H9 (cell line): ENCODE measurements around the gene UMPS. TPM values are rescaled to one million over a fixed set of nuclear protein-coding genes. Genes with fewer than 3 reads are reported as not detected.

Experiments used
- DNase-seq: peaks from one replicate; pipeline ENCODE4 v3.0.0-alpha.2; 2017
- H2AFZ ChIP-seq: one replicate; pipeline ENCODE4 v1.6.1; 2013; ENCODE audit warnings: mild to moderate bottlenecking, low read length, control low read depth, moderate library complexity
- H2AK5ac ChIP-seq: 2 replicates; pipeline ENCODE4 v1.6.1; 2013; ENCODE audit warnings: low read length, control low read depth, mixed read lengths; ENCODE audit not compliant: insufficient read length
- H2BK120ac ChIP-seq: one replicate; pipeline ENCODE4 v1.6.1; 2013; ENCODE audit warnings: low read depth, mild to moderate bottlenecking, low read length, control low read depth, inconsistent platforms; ENCODE audit not compliant: poor library complexity, severe bottlenecking
- H2BK12ac ChIP-seq: 2 replicates; pipeline ENCODE4 v1.6.1; 2013; ENCODE audit warnings: low read length, control low read depth, mixed read lengths, low read depth; ENCODE audit not compliant: insufficient read length
- H2BK15ac ChIP-seq: 2 replicates; pipeline ENCODE4 v1.6.1; 2013; ENCODE audit warnings: low read depth, low read length, control low read depth
- H2BK20ac ChIP-seq: one replicate; pipeline ENCODE4 v1.6.1; 2013; ENCODE audit warnings: low read depth, mild to moderate bottlenecking, low read length, control low read depth, inconsistent platforms; ENCODE audit not compliant: poor library complexity, severe bottlenecking
- H2BK5ac ChIP-seq: 2 replicates; pipeline ENCODE4 v1.6.1; 2013; ENCODE audit warnings: low read length, control low read depth, mixed read lengths; ENCODE audit not compliant: insufficient read length
- H3K14ac ChIP-seq: 2 replicates; pipeline ENCODE4 v1.6.1; 2013; ENCODE audit warnings: low read length, control low read depth; ENCODE audit not compliant: insufficient read depth
- H3K18ac ChIP-seq: 2 replicates; pipeline ENCODE4 v1.6.1; 2013; ENCODE audit warnings: low read depth, mild to moderate bottlenecking, mixed read lengths, low read length, control low read depth; ENCODE audit not compliant: insufficient read length
- H3K23ac ChIP-seq: 2 replicates; pipeline ENCODE4 v1.6.1; 2013; ENCODE audit warnings: low read length, control low read depth, mixed read lengths, low read depth; ENCODE audit not compliant: insufficient read length
- H3K23me2 ChIP-seq: 2 replicates; pipeline ENCODE4 v1.6.1; 2013; ENCODE audit warnings: low read depth, mild to moderate bottlenecking, mixed read lengths, low read length, control low read depth; ENCODE audit not compliant: insufficient read length, poor library complexity, severe bottlenecking
- H3K27ac ChIP-seq: 2 replicates; pipeline ENCODE4 v1.5.1; 2013; ENCODE audit warnings: low read length, control low read depth, mixed read lengths, low read depth; ENCODE audit not compliant: insufficient read length
- H3K27me3 ChIP-seq: 2 replicates; pipeline ENCODE4 v1.6.1; 2013; ENCODE audit warnings: low read length, control low read depth, inconsistent platforms; ENCODE audit not compliant: insufficient read depth
- H3K4ac ChIP-seq: 2 replicates; pipeline ENCODE4 v1.6.1; 2013; ENCODE audit warnings: low read depth, mild to moderate bottlenecking, control low read depth, inconsistent platforms, low read length, moderate library complexity
- H3K4me1 ChIP-seq: 2 replicates; pipeline ENCODE4 v1.6.1; 2013; ENCODE audit warnings: low read length, control low read depth, inconsistent platforms; ENCODE audit not compliant: insufficient read depth
- H3K4me2 ChIP-seq: 2 replicates; pipeline ENCODE4 v1.6.1; 2013; ENCODE audit warnings: low read length, control low read depth, mixed read lengths; ENCODE audit not compliant: insufficient read length, insufficient read depth
- H3K56ac ChIP-seq: 2 replicates; pipeline ENCODE4 v1.6.1; 2013; ENCODE audit warnings: low read depth, mild to moderate bottlenecking, mixed read lengths, low read length, control low read depth; ENCODE audit not compliant: insufficient read length
- H3K79me1 ChIP-seq: 2 replicates; pipeline ENCODE4 v1.6.1; 2013; ENCODE audit warnings: low read depth, mild to moderate bottlenecking, moderate library complexity, low read length, control low read depth, inconsistent platforms; ENCODE audit not compliant: insufficient read depth, poor library complexity, severe bottlenecking
- H3K79me2 ChIP-seq: 2 replicates; pipeline ENCODE4 v1.6.1; 2013; ENCODE audit warnings: low read length, control low read depth, inconsistent platforms; ENCODE audit not compliant: insufficient read depth
- H3K9ac ChIP-seq: 2 replicates; pipeline ENCODE4 v1.6.1; 2013; ENCODE audit warnings: low read length, control low read depth, mixed read lengths; ENCODE audit not compliant: insufficient read length; ENCODE audit errors: extremely low read depth
- H3K9me3 ChIP-seq: one replicate; pipeline ENCODE4 v1.6.1; 2013; ENCODE audit warnings: low read depth, low read length, inconsistent platforms; ENCODE audit not compliant: control insufficient read depth
- H3T11ph ChIP-seq: one replicate; pipeline ENCODE4 v1.6.1; 2013; ENCODE audit warnings: mild to moderate bottlenecking, low read length, control low read depth, inconsistent platforms
- H4K20me1 ChIP-seq: one replicate; pipeline ENCODE4 v1.6.1; 2013; ENCODE audit not compliant: control insufficient read depth, insufficient read length, insufficient read depth
- H4K5ac ChIP-seq: 2 replicates; pipeline ENCODE4 v1.6.1; 2013; ENCODE audit warnings: low read depth, mild to moderate bottlenecking, mixed read lengths, low read length, control low read depth; ENCODE audit not compliant: insufficient read length
- H4K8ac ChIP-seq: replicated peaks from 2 replicates; pipeline ENCODE4 v1.6.1; 2013; ENCODE audit warnings: low read length, control low read depth, mixed read lengths, low read depth; ENCODE audit not compliant: insufficient read length
- H4K91ac ChIP-seq: 2 replicates; pipeline ENCODE4 v1.6.1; 2013; ENCODE audit warnings: low read depth, mild to moderate bottlenecking, moderate library complexity, mixed read lengths, low read length, control low read depth; ENCODE audit not compliant: insufficient read length
- H3K27ac Mint-ChIP-seq, 3 experiments: 2 replicates in 2 of 3; 3 replicates in 1 of 3; pipeline ENCODE4 v1.8.0; 2020 to 2021; ENCODE audit warnings: mixed read lengths in 3 of 3, mild to moderate bottlenecking in 1 of 3, moderate library complexity in 1 of 3
- H3K27me3 Mint-ChIP-seq: 2 replicates; pipeline ENCODE4 v1.8.0; 2021; ENCODE audit warnings: low read depth, mild to moderate bottlenecking, moderate library complexity, mixed read lengths
- H3K36me3 Mint-ChIP-seq, 3 experiments: 2 replicates in 2 of 3; 3 replicates in 1 of 3; pipeline ENCODE4 v1.8.0; 2020 to 2021; ENCODE audit warnings: low read depth in 3 of 3, mixed read lengths in 3 of 3; ENCODE audit not compliant: insufficient read depth in 1 of 3
- H3K4me1 Mint-ChIP-seq, 2 experiments: 2 replicates each; pipeline ENCODE4 v1.8.0; 2020; ENCODE audit warnings: mixed read lengths in 2 of 2
- H3K4me3 Mint-ChIP-seq, 2 experiments: 2 replicates in 1 of 2; 3 replicates in 1 of 2; pipeline ENCODE4 v1.8.0; 2020 to 2021; ENCODE audit warnings: mild to moderate bottlenecking in 2 of 2, mixed read lengths in 2 of 2, moderate library complexity in 1 of 2
- H3K9me3 Mint-ChIP-seq, 2 experiments: 2 replicates in 1 of 2; 3 replicates in 1 of 2; pipeline ENCODE4 v1.8.0; 2020; ENCODE audit warnings: mild to moderate bottlenecking in 2 of 2, mixed read lengths in 2 of 2, moderate library complexity in 1 of 2
- CTCF ChIP-seq: fragments of 200-600 bp; sonication (generic); conservative IDR thresholded peaks from 3 replicates; pipeline ENCODE4 v1.8.0; 2021; ENCODE audit warnings: antibody characterized with exemption, mild to moderate bottlenecking
- WGBS: extraction: QIAGEN DNeasy Blood & Tissue Kit; methylation state at CpG from one replicate; pipeline ENCODE4 v1.1.7; 2013; ENCODE audit warnings: missing lambda C conversion rate, low lambda C conversion rate, mixed read lengths; ENCODE audit not compliant: insufficient read length; ENCODE audit errors: extremely low coverage; 5-methylcytosine and 5-hydroxymethylcytosine counted together
- total RNA-seq: library from RNA; stranded (reverse); gene quantifications from 2 replicates; pipeline ENCODE4 v1.2.1, GENCODE V29; 2021

Gene UMPS
- total RNA-seq, 1 experiment from 2014 or later, result 65.4 TPM

- Histone ChIP-seq H2BK120ac (no peak overlapping the region), H3K9ac (no peak overlapping the region), H4K5ac (no peak overlapping the region), H3K4ac (no peak overlapping the region), H3K27ac (no peak overlapping the region), H3K56ac (no peak overlapping the region), H2BK20ac (no peak overlapping the region), H4K91ac (no peak overlapping the region), H3K79me2 (no peaks in the 10 kb centered on the region), H2BK12ac (no peak overlapping the region), H3T11ph (no peak overlapping the region), H3K9me3 (no peaks in the 10 kb centered on the region), H3K23ac (no peak overlapping the region), H3K79me1 (no peaks in the 10 kb centered on the region), H3K27me3 (no peaks in the 10 kb centered on the region), H3K14ac (no peak overlapping the region), H3K4me1 (no peaks in the 10 kb centered on the region), H3K18ac (no peak overlapping the region), H4K8ac (no peak overlapping the region), H2AK5ac (no peak overlapping the region), H3K23me2 (no peaks in the 10 kb centered on the region), H2AFZ (no peak overlapping the region), H3K4me2 (no peak overlapping the region), H2BK5ac (no peak overlapping the region), H4K20me1 (no peaks in the 10 kb centered on the region), H2BK15ac (no peak overlapping the region)
- Mint-ChIP-seq H3K36me3 (no peaks in the 10 kb centered on the region), H3K4me3 (no peak overlapping the region), H3K4me1 (0 out of 4 replicates have a peak, but pooled peaks cover 2 to 3% of the 10 kb centered on the region in 2 experiments), H3K9me3 (no peaks in the 10 kb centered on the region), H3K27me3 (peaks cover 3% of the 10 kb centered on the region; the same call in 1 of the 2 replicates), H3K27ac (no peak overlapping the region)
- DNase-seq, result no peak
- no peak for TF ChIP-seq CTCF
- no CpG with 5 or more reads among the region's 3 CpGs for WGBS
Observed at GRCh38 chr3:124695369-124695768, 34.9 kb upstream of the UMPS start.
